HEK293 (cell line): Measurements from ENCODE around the gene HOXA6.

Experiments
- BCL11B ChIP-seq: fragments of 450-650 bp; formaldehyde crosslinking; IDR thresholded peaks from 2 replicates; pipeline ENCODE4 v1.5.1; 2016; ENCODE audit warnings: low read depth, missing biosample characterization, missing genetic modification characterization
- BCL6B ChIP-seq: fragments of 450-650 bp; formaldehyde crosslinking; IDR thresholded peaks from 2 replicates; pipeline ENCODE4 v1.5.1; 2017; ENCODE audit warnings: missing biosample characterization, missing genetic modification characterization
- EGR2 ChIP-seq: fragments of 450-650 bp; formaldehyde crosslinking; IDR thresholded peaks from 2 replicates; pipeline ENCODE4 v1.5.1; 2016; ENCODE audit warnings: low read depth, missing biosample characterization, missing genetic modification characterization
- FEZF1 ChIP-seq: fragments of 450-650 bp; formaldehyde crosslinking; IDR thresholded peaks from 2 replicates; pipeline ENCODE4 v1.5.1; 2016; ENCODE audit warnings: missing biosample characterization, missing genetic modification characterization
- GFI1B ChIP-seq: fragments of 450-650 bp; formaldehyde crosslinking; IDR thresholded peaks from 2 replicates; pipeline ENCODE4 v1.5.1; 2016; ENCODE audit warnings: missing biosample characterization, missing genetic modification characterization
- KLF17 ChIP-seq: fragments of 450-650 bp; formaldehyde crosslinking; IDR thresholded peaks from 2 replicates; pipeline ENCODE4 v1.5.1; 2016; ENCODE audit warnings: missing biosample characterization, missing genetic modification characterization
- OSR2 ChIP-seq: fragments of 450-650 bp; formaldehyde crosslinking; IDR thresholded peaks from 2 replicates; pipeline ENCODE4 v1.5.1; 2016; ENCODE audit warnings: missing biosample characterization, missing genetic modification characterization
- SP3 ChIP-seq: fragments of 450-650 bp; formaldehyde crosslinking; IDR thresholded peaks from 2 replicates; pipeline ENCODE4 v1.5.1; 2016; ENCODE audit warnings: missing biosample characterization, missing genetic modification characterization
- SP7 ChIP-seq: fragments of 450-650 bp; formaldehyde crosslinking; IDR thresholded peaks from 2 replicates; pipeline ENCODE4 v1.5.1; 2016; ENCODE audit warnings: missing biosample characterization, missing genetic modification characterization
- TCF7L2 ChIP-seq: IDR thresholded peaks from 2 replicates; pipeline ENCODE4 v1.6.1; 2011; ENCODE audit warnings: low read depth, mild to moderate bottlenecking, inconsistent platforms, low read length, moderate library complexity, borderline replicate concordance
- ZBTB1 ChIP-seq: fragments of 450-650 bp; formaldehyde crosslinking; IDR thresholded peaks from 2 replicates; pipeline ENCODE4 v1.5.1; 2016; ENCODE audit warnings: missing biosample characterization, missing genetic modification characterization
- ZBTB26 ChIP-seq: fragments of 450-650 bp; formaldehyde crosslinking; optimal IDR thresholded peaks from 2 replicates; pipeline ENCODE3; 2016; ENCODE audit warnings: missing biosample characterization, mild to moderate bottlenecking, missing genetic modification characterization
- ZBTB48 ChIP-seq: fragments of 450-650 bp; formaldehyde crosslinking; IDR thresholded peaks from 2 replicates; pipeline ENCODE4 v1.5.1; 2016; ENCODE audit warnings: missing biosample characterization, missing genetic modification characterization
- ZEB2 ChIP-seq: fragments of 450-650 bp; formaldehyde crosslinking; IDR thresholded peaks from 2 replicates; pipeline ENCODE4 v1.5.1; 2016; ENCODE audit warnings: missing biosample characterization, missing genetic modification characterization
- ZFHX2 ChIP-seq: fragments of 450-650 bp; formaldehyde crosslinking; conservative IDR thresholded peaks from 2 replicates; pipeline ENCODE4 v1.5.1; 2016; ENCODE audit warnings: missing biosample characterization, missing genetic modification characterization
- ZFP37 ChIP-seq: fragments of 450-650 bp; formaldehyde crosslinking; IDR thresholded peaks from 2 replicates; pipeline ENCODE4 v1.5.1; 2016; ENCODE audit warnings: missing biosample characterization, missing genetic modification characterization
- ZNF140 ChIP-seq: fragments of 450-650 bp; formaldehyde crosslinking; IDR thresholded peaks from 2 replicates; pipeline ENCODE4 v1.5.1; 2016; ENCODE audit warnings: missing biosample characterization, missing genetic modification characterization
- ZNF169 ChIP-seq: fragments of 450-650 bp; formaldehyde crosslinking; IDR thresholded peaks from 2 replicates; pipeline ENCODE4 v1.5.1; 2016; ENCODE audit warnings: missing biosample characterization, missing genetic modification characterization
- ZNF202 ChIP-seq: fragments of 450-650 bp; formaldehyde crosslinking; IDR thresholded peaks from 2 replicates; pipeline ENCODE4 v1.5.1; 2016; ENCODE audit warnings: missing biosample characterization, missing genetic modification characterization, borderline replicate concordance
- ZNF24 ChIP-seq: fragments of 450-650 bp; formaldehyde crosslinking; IDR thresholded peaks from 2 replicates; pipeline ENCODE4 v1.5.1; 2016; ENCODE audit warnings: missing biosample characterization, missing genetic modification characterization
- ZNF280D ChIP-seq: fragments of 450-650 bp; formaldehyde crosslinking; IDR thresholded peaks from 2 replicates; pipeline ENCODE4 v1.5.1; 2016; ENCODE audit warnings: missing biosample characterization, missing genetic modification characterization
- ZNF350 ChIP-seq: fragments of 450-650 bp; formaldehyde crosslinking; IDR thresholded peaks from 2 replicates; pipeline ENCODE4 v1.5.0; 2017; ENCODE audit warnings: missing biosample characterization, mild to moderate bottlenecking, missing genetic modification characterization
- ZNF354C ChIP-seq: fragments of 450-650 bp; formaldehyde crosslinking; IDR thresholded peaks from 2 replicates; pipeline ENCODE4 v1.5.1; 2016; ENCODE audit warnings: missing biosample characterization, missing genetic modification characterization, low read depth, borderline replicate concordance
- ZNF391 ChIP-seq: fragments of 450-650 bp; formaldehyde crosslinking; IDR thresholded peaks from 2 replicates; pipeline ENCODE4 v1.5.1; 2016; ENCODE audit warnings: low read depth, missing biosample characterization, missing genetic modification characterization, borderline replicate concordance
- ZNF416 ChIP-seq: fragments of 450-650 bp; formaldehyde crosslinking; IDR thresholded peaks from 2 replicates; pipeline ENCODE4 v1.5.1; 2016; ENCODE audit warnings: missing biosample characterization, missing genetic modification characterization
- ZNF48 ChIP-seq: fragments of 450-650 bp; formaldehyde crosslinking; IDR thresholded peaks from 2 replicates; pipeline ENCODE4 v1.5.1; 2016; ENCODE audit warnings: missing biosample characterization, missing genetic modification characterization
- ZNF548 ChIP-seq: fragments of 450-650 bp; formaldehyde crosslinking; IDR thresholded peaks from 2 replicates; pipeline ENCODE4 v1.5.1; 2016; ENCODE audit warnings: missing biosample characterization, missing genetic modification characterization
- ZNF549 ChIP-seq: fragments of 450-650 bp; IDR thresholded peaks from 2 replicates; pipeline ENCODE4 v1.5.1; 2018; ENCODE audit warnings: missing biosample characterization, missing genetic modification characterization, mild to moderate bottlenecking, inconsistent platforms, moderate library complexity
- ZNF580 ChIP-seq: fragments of 450-650 bp; formaldehyde crosslinking; IDR thresholded peaks from 2 replicates; pipeline ENCODE4 v1.5.1; 2016; ENCODE audit warnings: missing biosample characterization, missing genetic modification characterization
- ZNF639 ChIP-seq: fragments of 450-650 bp; formaldehyde crosslinking; IDR thresholded peaks from 2 replicates; pipeline ENCODE4 v1.5.1; 2016; ENCODE audit warnings: missing biosample characterization, missing genetic modification characterization
- ZNF664 ChIP-seq: fragments of 450-650 bp; formaldehyde crosslinking; IDR thresholded peaks from 2 replicates; pipeline ENCODE4 v1.5.1; 2016; ENCODE audit warnings: missing biosample characterization, missing genetic modification characterization
- ZNF670 ChIP-seq: fragments of 450-650 bp; formaldehyde crosslinking; IDR thresholded peaks from 2 replicates; pipeline ENCODE4 v1.5.1; 2016; ENCODE audit warnings: missing biosample characterization, missing genetic modification characterization, low read depth
- ZNF777 ChIP-seq: fragments of 450-650 bp; formaldehyde crosslinking; IDR thresholded peaks from 2 replicates; pipeline ENCODE4 v1.5.1; 2017; ENCODE audit warnings: missing biosample characterization, missing genetic modification characterization, borderline replicate concordance

HOXA6 gene

GRCh38 chr7:27184337-27185012, 36.9 kb upstream of the HOXA6 start (continued):
- TF ChIP-seq ZNF24 (tag by site-specific recombination) (0 out of 2 replicates have a peak, but pooled peaks have one; percentile 20), ZNF391 (tag by site-specific recombination) (no peak), ZNF169 (tag by site-specific recombination) (no peak), SP7 (tag by site-specific recombination) (no peak; the same call in 1 of the 2 replicates), ZBTB1 (no peak), ZNF280D (tag by site-specific recombination) (no peak), KLF17 (tag by site-specific recombination) (no peak), ZNF202 (no peak), ZNF670 (no peak), ZEB2 (no peak), ZFHX2 (tag by site-specific recombination) (peak; percentile 82), ZNF639 (tag by site-specific recombination) (peak; percentile 33; the same call in 1 of the 2 replicates), ZNF580 (no peak), ZBTB48 (tag by site-specific recombination) (0 out of 2 replicates have a peak, but pooled peaks have one; percentile 15), ZNF350 (no peak), GFI1B (tag by site-specific recombination) (no peak), ZNF664 (tag by site-specific recombination) (no peak), TCF7L2 (no peak), BCL6B (no peak), SP3 (no peak), ZNF548 (tag by site-specific recombination) (no peak), ZNF549 (tag by site-specific recombination) (no peak), FEZF1 (tag by site-specific recombination) (peak; percentile 32; the same call in 1 of the 2 replicates), ZNF354C (tag by site-specific recombination) (no peak), EGR2 (tag by site-specific recombination) (peak; percentile 41; the same call in 1 of the 2 replicates), ZFP37 (tag by site-specific recombination) (peak; percentile 63; the same call in 1 of the 2 replicates), ZNF777 (no peak), BCL11B (tag by site-specific recombination) (0 out of 2 replicates have a peak, but pooled peaks have one; percentile 12), ZBTB26 (tag by site-specific recombination) (peak; percentile 73), ZNF48 (tag by site-specific recombination) (no peak), ZNF140 (no peak), OSR2 (tag by site-specific recombination) (no peak), ZNF416 (tag by site-specific recombination) (no peak)
